Osteocyte (in vitro differentiated cells): ENCODE results near the gene CRACR2B. TPM values are rescaled to one million over a fixed set of nuclear protein-coding genes. Genes with fewer than 3 reads are reported as not detected.
A peak's percentile ranks its signal among the peaks of the same experiment; 100 is the strongest.

Experiments used
- DNase-seq: peaks from one replicate; pipeline ENCODE4 v3.0.0; 2021; ENCODE audit warnings: mixed read lengths; ENCODE audit not compliant: unreplicated experiment; ENCODE audit errors: extremely low spot score
- H3K27ac Mint-ChIP-seq: one replicate; pipeline ENCODE4 v1.8.0; 2021; ENCODE audit warnings: mild to moderate bottlenecking, mixed read lengths; ENCODE audit not compliant: unreplicated experiment
- H3K27me3 Mint-ChIP-seq: one replicate; pipeline ENCODE4 v1.8.0; 2021; ENCODE audit warnings: mixed read lengths; ENCODE audit not compliant: unreplicated experiment
- H3K36me3 Mint-ChIP-seq: one replicate; pipeline ENCODE4 v1.8.0; 2021; ENCODE audit warnings: mixed read lengths; ENCODE audit not compliant: unreplicated experiment
- H3K4me1 Mint-ChIP-seq: one replicate; pipeline ENCODE4 v1.8.0; 2021; ENCODE audit warnings: mixed read lengths; ENCODE audit not compliant: unreplicated experiment
- H3K4me3 Mint-ChIP-seq: one replicate; pipeline ENCODE4 v1.8.0; 2021; ENCODE audit warnings: mild to moderate bottlenecking, moderate library complexity, mixed read lengths; ENCODE audit not compliant: unreplicated experiment
- H3K9me3 Mint-ChIP-seq: one replicate; pipeline ENCODE4 v1.8.0; 2021; ENCODE audit warnings: mixed read lengths; ENCODE audit not compliant: unreplicated experiment
- total RNA-seq: library from RNA; stranded (reverse); gene quantifications from 2 replicates; pipeline ENCODE4 v1.2.1, GENCODE V29; 2021
- TF ChIP-seq, protein P1 (sequence below): fragments of 200-600 bp; sonication (generic); IDR thresholded peaks from 2 replicates; pipeline ENCODE4 v1.5.0; 2021; ENCODE audit warnings: antibody characterized with exemption, mild to moderate bottlenecking, moderate library complexity

The CRACR2B gene
- total RNA-seq, 1 donor from 2014 or later: 4.2 TPM

DNA sequence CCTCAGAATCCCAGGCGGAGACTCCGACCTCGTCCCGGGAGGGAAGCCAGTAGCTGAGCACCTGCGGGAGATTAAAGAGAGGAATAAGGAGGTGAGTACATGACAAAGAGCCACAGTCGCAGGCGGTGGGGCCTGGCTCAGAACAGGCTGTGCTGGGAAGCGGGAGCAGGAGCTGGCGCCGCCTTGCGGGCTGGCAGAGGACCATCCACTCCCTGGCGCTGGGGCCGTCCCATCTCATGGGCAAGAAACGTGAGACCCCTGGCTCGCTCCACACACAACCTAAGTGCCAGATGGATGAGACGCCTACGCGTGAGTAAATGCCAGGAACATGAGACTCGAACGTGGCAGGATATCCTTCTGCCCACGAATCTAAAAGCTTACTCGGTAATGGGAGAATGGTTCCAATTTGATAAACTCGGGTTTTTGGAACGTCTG lies 44.1 kb upstream of the CRACR2B start:
- no peak overlapping the region for H3K4me3 Mint-ChIP-seq
- peaks cover 12% of the 10 kb centered on the region for H3K4me1 Mint-ChIP-seq
- no peaks in the 10 kb centered on the region for H3K27me3 Mint-ChIP-seq
- H3K27ac Mint-ChIP-seq: peak overlapping the region; percentile 80
- peak; percentile 91 for DNase-seq
- no peaks in the 10 kb centered on the region for H3K9me3 Mint-ChIP-seq
- peaks cover 3% of the 10 kb centered on the region for H3K36me3 Mint-ChIP-seq
- TF ChIP-seq, protein P1, sequence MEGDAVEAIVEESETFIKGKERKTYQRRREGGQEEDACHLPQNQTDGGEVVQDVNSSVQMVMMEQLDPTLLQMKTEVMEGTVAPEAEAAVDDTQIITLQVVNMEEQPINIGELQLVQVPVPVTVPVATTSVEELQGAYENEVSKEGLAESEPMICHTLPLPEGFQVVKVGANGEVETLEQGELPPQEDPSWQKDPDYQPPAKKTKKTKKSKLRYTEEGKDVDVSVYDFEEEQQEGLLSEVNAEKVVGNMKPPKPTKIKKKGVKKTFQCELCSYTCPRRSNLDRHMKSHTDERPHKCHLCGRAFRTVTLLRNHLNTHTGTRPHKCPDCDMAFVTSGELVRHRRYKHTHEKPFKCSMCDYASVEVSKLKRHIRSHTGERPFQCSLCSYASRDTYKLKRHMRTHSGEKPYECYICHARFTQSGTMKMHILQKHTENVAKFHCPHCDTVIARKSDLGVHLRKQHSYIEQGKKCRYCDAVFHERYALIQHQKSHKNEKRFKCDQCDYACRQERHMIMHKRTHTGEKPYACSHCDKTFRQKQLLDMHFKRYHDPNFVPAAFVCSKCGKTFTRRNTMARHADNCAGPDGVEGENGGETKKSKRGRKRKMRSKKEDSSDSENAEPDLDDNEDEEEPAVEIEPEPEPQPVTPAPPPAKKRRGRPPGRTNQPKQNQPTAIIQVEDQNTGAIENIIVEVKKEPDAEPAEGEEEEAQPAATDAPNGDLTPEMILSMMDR: peak; percentile 85

DNA sequence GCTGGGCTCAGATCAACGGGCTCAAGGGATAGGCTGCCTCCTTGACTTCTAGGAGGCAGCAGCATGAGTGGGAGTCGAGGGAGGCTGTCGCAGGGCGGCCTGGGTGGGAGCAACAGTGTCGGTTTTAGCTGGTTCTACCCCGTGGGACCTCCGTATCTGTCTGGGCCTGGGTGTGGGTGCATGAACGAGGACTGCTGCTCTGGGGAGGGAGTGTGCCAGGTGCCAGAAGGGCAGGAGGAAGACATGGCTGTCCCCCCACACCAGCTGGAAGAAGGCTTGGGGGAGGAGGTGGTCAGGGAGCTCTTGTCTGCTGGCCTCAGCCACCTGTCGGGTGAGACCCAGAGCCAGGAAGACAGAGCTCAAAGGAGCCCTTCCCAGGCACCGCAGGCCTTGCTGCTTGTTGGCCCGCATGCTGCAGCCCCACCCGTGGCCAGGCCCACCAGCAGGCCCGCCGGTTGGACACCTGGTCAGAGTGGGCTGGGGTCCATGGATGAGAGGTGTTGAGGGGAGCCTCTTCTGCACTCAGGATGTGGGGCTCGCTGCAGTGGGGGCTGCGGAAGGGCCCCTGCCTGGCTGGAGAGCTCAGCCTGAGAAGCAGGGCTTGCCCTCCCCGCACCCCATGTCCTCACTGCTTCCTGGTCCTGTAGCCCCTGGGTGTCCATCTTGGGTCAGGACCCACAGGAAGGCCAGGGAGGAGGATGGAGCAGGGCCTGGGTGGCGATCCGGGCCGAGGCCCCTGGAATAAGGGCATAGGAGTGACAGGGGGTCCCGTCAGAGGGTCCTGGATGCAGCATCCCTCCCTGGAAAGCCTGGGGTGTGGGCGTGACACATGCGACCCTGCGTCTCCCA lies 41.3 kb upstream of the CRACR2B start:
- H3K4me3 Mint-ChIP-seq: no peak overlapping the region
- peaks cover 15% of the 10 kb centered on the region for H3K4me1 Mint-ChIP-seq
- no peak for DNase-seq
- no peak overlapping the region for H3K27ac Mint-ChIP-seq
- H3K9me3 Mint-ChIP-seq: no peaks in the 10 kb centered on the region
- peaks cover 3% of the 10 kb centered on the region for H3K36me3 Mint-ChIP-seq
- TF ChIP-seq, protein P1: no peak
- no peaks in the 10 kb centered on the region for H3K27me3 Mint-ChIP-seq

DNA sequence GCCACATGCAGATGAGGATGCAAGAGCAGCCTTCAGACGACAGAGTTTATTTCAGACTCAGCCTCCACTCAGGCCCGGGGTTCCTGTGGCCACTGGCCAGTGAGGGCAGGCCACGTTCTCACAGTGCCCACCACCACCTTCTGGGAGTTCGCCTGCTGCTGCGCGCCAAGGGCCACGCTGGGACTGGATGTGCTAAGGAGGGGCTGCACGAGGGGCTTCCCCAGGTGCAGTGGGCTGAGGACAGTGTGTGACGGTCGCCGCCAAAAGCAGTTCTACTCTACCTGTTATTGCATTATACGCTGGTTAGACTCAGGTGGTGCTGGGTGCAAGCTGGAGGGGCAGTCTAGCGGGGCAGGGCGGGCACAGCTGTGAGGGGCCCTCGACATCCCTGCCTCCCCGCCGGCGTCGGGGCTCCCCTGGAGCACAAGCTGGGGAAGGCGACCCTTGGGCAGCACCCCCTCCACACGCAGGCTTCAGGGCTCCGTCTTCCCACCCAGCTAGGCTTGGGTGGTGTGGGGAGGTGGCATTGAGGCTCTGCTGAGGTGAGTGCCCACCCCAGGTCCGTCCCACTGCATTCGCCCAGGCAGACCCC lies 40.5 kb upstream of the CRACR2B start:
- H3K27ac Mint-ChIP-seq: no peak overlapping the region
- no peaks in the 10 kb centered on the region for H3K27me3 Mint-ChIP-seq
- no peak for DNase-seq
- H3K4me3 Mint-ChIP-seq: no peak overlapping the region
- TF ChIP-seq, protein P1: no peak
- H3K4me1 Mint-ChIP-seq: peaks cover 15% of the 10 kb centered on the region
- H3K36me3 Mint-ChIP-seq: peaks cover 3% of the 10 kb centered on the region
- H3K9me3 Mint-ChIP-seq: no peaks in the 10 kb centered on the region

DNA sequence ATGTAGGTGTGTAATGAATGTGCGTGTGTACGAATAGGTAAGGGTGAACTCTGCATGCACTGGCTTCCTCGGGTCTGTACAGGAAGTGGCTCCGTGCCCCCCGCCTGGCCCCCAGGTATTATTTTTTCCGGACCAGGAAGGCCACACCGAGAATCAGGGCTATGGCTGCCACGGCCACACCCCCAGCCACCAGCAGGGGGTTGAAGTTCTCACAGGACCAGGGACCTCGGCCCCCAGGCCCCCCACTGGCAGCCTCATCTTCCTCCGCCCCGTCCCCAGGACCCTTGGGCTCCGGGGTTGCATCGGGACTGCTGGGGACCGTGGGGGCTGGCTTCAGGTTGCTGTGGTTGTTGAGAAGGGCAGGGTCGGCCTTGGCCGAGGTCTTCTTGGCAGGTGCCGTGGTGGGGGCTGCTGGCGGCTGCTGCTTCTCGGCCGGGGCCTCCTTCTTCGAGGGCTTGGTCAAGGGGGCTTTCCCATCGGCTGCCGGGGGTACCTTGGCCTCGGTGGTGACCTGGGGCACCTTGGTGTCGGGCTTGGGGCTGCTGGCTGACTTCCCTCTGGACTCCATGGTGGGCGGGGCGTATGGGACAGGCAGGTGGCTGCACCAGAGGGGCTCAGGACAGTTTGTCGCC lies 39.6 kb upstream of the CRACR2B start:
- H3K9me3 Mint-ChIP-seq: no peaks in the 10 kb centered on the region
- H3K4me3 Mint-ChIP-seq: no peak overlapping the region
- no peak overlapping the region for H3K27ac Mint-ChIP-seq

More for the DNA sequence above, 39.6 kb upstream of the CRACR2B start:
- TF ChIP-seq, protein P1: no peak
- H3K27me3 Mint-ChIP-seq: no peaks in the 10 kb centered on the region
- peaks cover 12% of the 10 kb centered on the region for H3K4me1 Mint-ChIP-seq
- no peak for DNase-seq
- peaks cover 3% of the 10 kb centered on the region for H3K36me3 Mint-ChIP-seq
